Activated T-cell treated with anti-CD3 and anti-CD28 coated beads, Interleukin-2, amount 50 U/mL, for 1 hour (primary cell): ENCODE data around the gene BRINP3.
"Not testable (repeated sequence)": the region's sequence is repeated elsewhere in the genome, so short reads cannot be mapped to it uniquely, and the experiment has no call there.

Experiments used
- DNase-seq: peaks from one replicate; pipeline ENCODE4 v3.0.0-alpha.2; 2020

The BRINP3 gene

DNA sequence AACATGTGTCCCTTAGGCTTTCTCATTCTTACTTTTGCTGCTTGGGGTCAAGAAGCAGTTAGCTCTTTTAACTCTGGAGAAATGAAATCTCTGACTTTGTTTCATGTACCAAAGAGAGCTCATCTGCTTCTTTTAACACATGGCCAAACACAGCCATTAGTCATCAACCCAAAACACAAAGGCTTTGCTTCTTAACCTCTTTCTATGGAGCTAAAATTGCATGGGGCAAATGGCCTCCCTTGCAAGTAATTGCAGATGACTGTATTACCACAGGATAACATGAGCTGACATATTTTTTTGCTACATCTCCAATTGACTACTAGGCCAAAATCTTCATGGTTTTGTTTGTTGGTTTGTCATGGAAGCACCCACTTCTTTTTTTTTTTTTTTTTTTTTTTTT lies 300.9 kb downstream of the BRINP3 start:
- no peak for DNase-seq

- no peak for DNase-seq
Measured at GRCh38 chr1:190175320-190175719, 302.3 kb downstream of the BRINP3 start.

DNA sequence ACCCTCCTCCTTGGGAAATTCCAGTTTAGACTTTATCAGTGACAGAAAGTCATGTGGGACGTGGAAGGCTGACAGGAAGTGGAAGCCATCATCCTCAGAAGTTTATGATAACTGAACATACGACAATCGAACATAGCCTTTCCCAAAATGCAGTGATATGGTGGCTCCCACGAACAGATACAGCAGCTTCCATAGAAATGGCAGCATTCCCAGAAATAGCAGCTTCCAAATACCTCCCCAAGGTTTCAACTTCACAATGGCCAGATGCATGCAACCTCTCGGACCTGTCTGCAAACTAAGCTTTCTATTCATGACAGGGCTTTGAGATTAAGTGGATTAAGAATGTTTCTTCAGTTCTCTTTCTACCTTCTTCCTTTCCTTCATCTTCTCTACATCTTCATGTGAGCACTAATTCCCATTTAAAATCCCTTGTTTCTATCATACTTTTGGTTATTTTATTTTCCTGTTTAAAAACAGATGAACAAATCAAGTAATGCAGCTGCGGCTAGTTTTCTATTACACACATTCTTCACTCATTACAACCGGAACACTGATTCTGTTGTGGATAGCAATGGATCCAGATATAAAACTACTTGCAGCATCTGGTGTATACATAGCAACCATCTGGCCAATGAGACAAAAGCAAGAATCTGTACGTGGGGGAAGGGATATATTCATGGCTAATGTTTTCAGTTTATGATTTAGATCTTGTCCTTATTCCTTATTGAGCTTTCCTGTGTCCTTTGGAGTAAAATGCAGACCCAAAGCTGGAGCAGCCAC lies 304.8 kb downstream of the BRINP3 start:
- DNase-seq: no peak

DNA sequence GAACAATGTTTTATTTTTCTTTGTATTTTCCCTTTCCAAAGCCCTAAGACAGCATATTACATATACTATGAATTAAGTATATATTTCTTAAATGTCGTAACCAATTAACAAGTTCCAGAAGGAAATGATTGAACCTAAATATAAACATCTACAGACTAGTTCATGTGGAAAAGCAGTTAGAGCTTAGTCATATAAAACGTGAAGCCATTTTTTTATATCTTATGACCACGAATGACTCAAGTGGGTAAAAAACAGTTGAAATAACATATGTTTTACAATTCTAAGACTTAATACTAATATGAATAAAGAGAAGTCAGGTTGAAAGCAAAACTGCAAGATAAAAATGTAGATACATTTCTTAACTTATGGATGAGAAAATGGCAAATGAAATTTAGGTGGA lies 307.3 kb downstream of the BRINP3 start:
- DNase-seq: no peak

- no peak for DNase-seq
Measured at GRCh38 chr1:190169311-190170067, 308.2 kb downstream of the BRINP3 start.

DNA sequence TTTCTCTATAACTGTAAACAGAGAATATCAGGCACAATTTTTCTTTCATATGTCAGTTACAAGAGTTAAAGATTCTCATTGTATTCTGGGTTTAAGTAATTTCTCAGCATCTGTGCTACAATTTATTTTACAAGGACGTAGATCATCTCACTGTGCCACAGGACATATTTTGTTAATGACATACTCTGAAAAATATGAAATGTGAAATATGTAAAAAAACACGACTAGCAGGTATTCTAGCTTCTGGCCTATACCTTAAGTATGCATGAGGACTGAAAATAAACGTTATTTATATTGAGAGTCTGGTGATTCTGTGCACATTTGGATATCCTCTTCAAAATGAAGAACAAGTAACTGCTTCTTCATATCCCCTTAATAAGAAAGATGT lies 308.8 kb downstream of the BRINP3 start:
- no peak for DNase-seq

DNA sequence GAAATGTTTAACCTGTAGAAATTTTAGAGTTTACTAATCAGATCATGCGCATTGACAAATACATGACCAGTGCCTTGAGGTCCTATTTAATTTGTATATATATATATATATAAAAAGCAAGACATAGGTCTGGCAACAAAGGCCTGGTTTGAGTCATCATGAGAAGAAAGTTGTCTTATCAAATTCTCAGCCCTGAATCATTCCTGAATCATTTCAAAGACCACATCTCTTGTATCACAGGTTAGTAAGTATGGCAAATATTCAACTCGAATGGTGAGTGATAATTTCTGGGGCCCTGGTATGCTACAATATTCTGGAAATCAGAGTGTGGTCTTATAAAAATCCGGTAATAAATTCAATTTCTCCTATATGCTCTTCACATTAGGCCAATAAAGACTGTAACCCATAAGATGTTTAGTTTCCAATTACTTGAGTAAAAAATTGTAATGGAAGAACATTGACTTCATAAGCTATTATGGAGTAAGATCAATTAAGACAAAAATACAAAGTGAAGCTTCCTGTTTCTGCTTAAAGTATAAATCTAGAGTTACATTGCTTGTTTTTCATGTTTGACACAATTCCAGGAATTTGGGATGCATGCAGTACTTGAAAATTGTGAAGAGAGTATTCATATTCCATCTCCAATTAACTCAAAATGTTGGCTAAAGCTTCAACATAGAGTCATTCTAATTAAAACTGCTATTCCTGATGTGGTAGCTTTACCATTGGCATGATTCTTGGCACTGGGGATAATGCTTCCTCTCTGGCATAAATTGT lies 309.4 kb downstream of the BRINP3 start:
- no peak for DNase-seq

DNA sequence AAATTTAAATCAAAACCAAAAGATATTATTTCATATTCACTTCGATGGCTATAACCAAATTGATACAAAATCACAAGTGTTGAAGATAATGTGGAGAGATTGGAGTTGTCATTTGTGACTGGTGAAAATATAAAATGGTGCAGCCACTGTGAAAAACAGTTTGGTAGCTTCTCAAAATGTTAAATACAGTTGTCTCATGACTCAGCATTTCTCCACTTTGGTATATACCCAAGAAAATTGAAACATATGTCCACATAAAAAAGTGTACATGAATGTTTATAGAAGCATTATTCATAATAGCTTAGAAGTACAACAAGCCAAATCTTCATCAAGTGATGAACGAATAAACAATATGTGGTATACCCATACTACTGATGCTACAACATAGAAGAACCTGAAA lies 318.5 kb downstream of the BRINP3 start:
- DNase-seq: no peak

GRCh38 chr1:190154744-190155143 lies 322.9 kb downstream of the BRINP3 start:
- no peak for DNase-seq

- no peak for DNase-seq
Measured at GRCh38 chr1:190147616-190148015, 330.0 kb downstream of the BRINP3 start.

- no peak for DNase-seq
Measured at GRCh38 chr1:190144650-190145049, 333.0 kb downstream of the BRINP3 start.

DNA sequence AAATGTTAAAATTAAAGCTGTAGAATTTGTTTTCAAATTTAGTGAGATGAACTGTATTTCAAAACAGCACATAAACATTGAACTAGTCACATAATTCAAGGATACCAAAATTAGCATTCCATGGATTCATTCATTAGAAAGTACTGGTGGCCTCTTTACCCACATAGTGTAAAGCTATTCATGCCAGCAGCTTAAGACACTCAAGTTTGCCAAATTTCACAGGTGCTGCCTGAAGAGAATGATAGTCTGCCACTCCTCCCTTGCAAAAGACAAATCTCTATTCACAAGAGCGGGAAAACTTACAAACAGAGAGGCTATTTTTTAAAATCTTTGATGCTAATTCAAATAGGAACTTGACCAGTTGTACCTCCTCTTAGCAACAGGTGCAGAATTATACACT lies 337.0 kb downstream of the BRINP3 start:
- DNase-seq: no peak

DNA sequence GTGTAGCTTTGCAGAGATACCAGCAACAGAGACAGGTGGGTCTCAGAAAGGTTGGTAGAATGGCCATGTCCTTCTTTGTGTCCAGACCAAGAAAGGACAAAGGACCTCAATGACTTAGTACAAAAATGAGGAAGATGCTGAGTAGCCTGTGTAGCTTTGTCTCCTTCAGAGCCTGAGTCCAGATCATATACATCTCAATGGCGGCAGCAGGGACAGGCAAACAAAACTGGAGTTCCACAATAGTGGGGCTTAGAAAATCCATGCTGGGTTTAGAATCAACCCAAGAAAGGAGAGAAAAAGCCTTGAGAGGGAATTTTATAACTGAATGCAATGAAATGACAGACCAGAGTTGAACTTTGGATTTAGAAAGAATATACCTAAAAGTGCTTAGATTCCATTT lies 339.0 kb downstream of the BRINP3 start:
- DNase-seq: no peak

DNA sequence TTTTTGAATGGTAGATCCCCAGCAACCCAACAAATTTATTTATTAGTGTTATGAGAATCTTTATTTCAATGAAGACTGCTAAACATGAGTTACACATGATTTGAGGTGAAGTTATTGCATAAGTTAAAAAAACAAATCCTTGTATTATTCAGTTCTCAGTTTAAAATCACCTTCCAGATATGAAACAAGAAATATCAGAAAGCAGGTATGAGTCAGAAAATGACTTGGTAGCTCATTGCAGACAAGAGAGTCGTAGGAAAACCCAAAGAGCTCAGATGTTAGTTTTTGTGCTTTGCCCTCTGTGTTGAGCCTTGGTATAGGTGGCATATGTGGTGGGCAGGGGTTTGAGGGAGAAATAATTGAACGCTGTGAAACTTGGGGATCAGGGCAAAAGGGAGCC lies 339.4 kb downstream of the BRINP3 start:
- DNase-seq: no peak

DNA sequence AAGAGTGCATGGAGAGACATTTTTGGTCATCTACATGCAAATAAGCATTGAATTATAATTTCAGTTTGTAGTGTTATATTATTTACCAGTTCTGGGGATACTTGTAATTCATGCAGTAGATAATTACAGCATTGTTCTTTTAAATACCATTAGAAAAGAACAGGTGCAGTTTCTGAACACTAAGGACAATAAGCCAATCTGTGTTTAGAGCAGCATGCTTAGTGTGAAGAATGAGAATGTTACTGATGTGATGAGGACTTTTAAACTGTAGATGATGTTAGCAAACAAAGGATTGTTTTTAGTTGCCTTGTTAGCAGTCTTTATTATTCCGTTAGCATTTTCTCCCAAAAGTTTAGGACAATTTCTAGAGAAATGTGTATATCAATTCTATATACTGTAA lies 348.3 kb downstream of the BRINP3 start:
- no peak for DNase-seq

- no peak for DNase-seq
Measured at GRCh38 chr1:190126728-190127127, 350.9 kb downstream of the BRINP3 start.

DNA sequence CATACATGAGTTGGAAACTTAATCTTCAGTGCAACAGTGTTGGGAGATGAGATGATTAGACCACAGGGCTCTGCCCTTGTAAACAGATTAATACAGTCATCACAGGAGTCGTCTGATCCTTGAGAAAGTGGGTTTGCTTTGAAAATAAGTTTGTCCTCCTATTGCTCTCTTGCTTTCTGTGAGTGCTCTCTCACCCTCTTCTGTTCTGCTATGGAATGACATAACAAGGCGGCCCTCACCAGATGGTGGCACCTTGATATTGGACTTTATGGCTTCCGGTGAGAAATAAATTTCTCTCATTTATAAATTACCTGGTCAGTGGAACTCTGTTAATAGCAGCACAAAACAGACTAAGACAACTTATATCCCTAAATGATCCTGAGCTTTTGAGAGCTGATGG lies 353.6 kb downstream of the BRINP3 start:
- no peak for DNase-seq

- DNase-seq: not testable (repeated sequence)
Measured at GRCh38 chr1:190120564-190120963, 357.1 kb downstream of the BRINP3 start.

GRCh38 chr1:190119683-190120082 lies 358.0 kb downstream of the BRINP3 start:
- DNase-seq: no peak

DNA sequence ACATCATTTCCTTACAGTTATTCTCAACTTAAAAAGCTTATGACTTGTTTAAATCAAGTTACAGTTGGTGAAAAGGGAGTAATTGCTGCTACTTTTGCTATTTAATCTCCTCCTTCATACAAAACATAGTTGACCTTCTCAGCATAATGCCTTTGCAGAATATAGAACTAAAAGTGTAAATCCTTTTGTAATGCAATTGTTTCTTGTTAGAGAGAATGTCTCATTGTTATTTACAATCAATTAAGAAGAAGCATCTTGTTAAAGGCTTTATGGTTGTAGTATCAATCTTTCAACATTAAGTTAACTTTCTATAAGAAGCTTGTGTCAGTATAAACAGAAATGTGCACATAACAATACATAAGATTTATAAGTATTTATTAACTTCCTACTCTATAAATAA lies 360.7 kb downstream of the BRINP3 start:
- DNase-seq: no peak

DNA sequence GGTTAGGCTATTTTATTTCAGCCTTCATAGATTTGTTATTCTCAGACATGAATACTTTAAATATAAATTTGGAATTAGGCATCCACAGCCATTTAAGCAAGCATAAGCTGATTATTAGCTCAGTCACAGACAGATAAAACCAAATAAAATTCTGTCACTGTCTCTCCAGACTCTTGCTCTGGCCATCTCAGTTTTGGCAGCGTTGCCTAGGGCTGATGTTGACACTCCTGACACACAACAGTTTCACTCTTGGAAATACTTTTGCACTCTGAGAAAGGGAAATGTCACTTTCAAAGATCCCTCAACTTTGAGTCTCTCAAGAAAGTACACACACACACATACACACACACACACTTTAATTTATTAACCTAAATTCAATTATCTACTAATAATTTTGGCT lies 372.7 kb downstream of the BRINP3 start:
- no peak for DNase-seq

DNA sequence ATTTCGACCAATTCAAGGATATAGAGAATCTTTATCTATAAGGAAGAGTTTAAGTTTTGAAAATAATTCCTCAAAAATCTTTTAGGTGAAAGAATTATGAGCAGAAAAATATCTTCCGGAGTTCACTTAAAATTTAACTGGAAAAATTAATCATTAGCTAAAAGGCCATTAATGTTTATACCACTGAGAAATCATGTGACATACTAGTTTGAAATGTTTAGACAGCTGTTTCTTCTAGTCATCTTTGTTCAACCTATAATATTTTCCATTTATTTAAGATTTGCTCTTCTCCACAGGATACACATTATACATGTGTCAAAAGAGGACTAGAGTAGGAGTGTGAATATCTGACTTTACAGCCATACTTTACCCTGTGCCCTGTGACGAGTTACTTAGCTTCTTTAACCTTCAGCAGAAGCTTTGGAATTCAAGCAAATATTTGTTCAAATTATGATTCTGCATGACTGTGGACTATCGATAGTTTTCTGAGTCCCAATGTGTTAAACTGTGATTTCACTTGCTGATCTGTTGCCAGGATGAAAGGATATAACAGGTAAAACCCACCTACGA lies 374.8 kb downstream of the BRINP3 start:
- DNase-seq: no peak

GRCh38 chr1:190101756-190102155 lies 375.9 kb downstream of the BRINP3 start:
- DNase-seq: no peak
